Measurements from ENCODE around the gene ZNF180.

ZNF180 gene

GRCh38 chr19:44455100-44455499, 45.2 kb downstream of the ZNF180 start:
- DNase-seq (ENCODE audit: low read depth in 1 of 2, low spot score in 1 of 2) = no peak
- in situ Hi-C loops (cut with HindIII; ENCODE audit: low pct_unique_long_range_greater_than_20kb, low sequenced_read_pairs) = no loop called here

DNA sequence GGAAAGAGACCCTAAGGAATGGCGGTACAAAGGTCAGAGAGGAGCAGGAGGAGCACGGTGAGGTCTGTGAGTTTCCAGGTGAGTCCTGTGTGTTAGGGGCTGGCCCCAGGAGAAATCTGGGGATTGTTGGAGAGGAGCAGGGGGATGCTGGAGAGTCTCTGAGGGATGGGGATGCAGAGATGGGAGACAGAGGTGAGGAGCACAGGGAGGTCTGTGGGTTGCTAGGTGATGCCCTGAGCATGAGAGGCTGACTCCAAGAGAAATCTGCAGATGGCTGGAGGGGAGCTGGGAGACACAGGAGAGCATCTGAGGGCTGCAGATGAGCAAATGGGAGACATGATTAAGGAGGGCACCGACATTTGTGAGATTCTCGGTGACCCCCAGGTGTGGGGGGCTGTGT, 48.0 kb downstream of the ZNF180 start:
- in situ Hi-C loops (cut with HindIII; ENCODE audit: low pct_unique_long_range_greater_than_20kb, low sequenced_read_pairs) = no loop called here
- no peak for DNase-seq (ENCODE audit: low read depth in 1 of 2, low spot score in 1 of 2)
- TF ChIP-seq JUND (IDR thresholded peaks at IDR 0.05; ENCODE audit: low read depth) = no peak

More at GRCh38 chr19:44455100-44455499, 45.2 kb downstream of the ZNF180 start:
- no peak for TF ChIP-seq JUND (IDR thresholded peaks at IDR 0.05; ENCODE audit: low read depth)

GRCh38 chr19:44451687-44452086, 48.6 kb downstream of the ZNF180 start:
- no peak for DNase-seq (ENCODE audit: low read depth in 1 of 2, low spot score in 1 of 2)
- TF ChIP-seq JUND (IDR thresholded peaks at IDR 0.05; ENCODE audit: low read depth) = no peak
- in situ Hi-C loops (cut with HindIII; ENCODE audit: low pct_unique_long_range_greater_than_20kb, low sequenced_read_pairs) = no loop called here

DNA sequence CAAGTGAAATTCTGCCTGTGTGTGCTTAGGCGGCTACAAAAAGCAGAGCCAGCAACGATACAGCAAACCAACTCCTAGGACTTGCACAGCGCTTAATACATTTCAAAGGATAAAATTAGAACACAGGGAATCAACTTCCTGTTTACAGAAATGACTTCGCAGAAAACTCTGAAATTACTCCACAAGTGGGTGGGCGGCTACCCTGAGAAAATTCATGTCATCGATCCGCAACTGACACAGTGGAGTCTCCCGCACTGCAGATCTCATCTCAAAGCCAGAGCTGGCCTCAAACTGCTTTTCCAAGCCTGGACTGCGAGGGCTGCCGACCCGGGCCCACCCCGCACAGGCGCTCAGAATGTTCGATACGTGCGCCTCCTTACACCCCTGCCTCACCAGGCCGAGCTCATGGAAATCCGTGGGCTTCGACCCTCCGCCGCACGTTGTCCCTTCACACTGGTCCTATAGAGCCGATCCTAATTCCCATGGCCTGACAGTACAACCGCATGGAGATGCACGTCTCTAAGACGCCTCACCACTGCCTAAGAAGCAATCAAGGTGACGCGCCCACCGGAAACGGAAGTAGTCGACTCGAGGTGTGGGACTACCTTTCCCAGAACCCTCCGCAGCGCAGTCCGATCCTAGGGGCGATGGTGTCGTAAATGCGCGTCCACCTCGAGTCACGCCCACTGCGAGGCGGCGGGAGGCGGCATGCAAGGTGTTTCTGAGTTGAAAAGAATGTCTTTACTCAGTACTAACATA, 52.2 kb downstream of the ZNF180 start, which contains the start of gene ZNF229:
Gene ZNF229 (minus strand): TSS at position 557 of the 759 bp plus-strand sequence. CDS start 5,625 bp downstream, outside the sequence.
- no peak for TF ChIP-seq JUND (IDR thresholded peaks at IDR 0.05; ENCODE audit: low read depth)
- DNase-seq (ENCODE audit: low read depth in 1 of 2, low spot score in 1 of 2) = peak; percentile 58 to 93
- in situ Hi-C loops (cut with HindIII; ENCODE audit: low pct_unique_long_range_greater_than_20kb, low sequenced_read_pairs) = no loop called here

DNA sequence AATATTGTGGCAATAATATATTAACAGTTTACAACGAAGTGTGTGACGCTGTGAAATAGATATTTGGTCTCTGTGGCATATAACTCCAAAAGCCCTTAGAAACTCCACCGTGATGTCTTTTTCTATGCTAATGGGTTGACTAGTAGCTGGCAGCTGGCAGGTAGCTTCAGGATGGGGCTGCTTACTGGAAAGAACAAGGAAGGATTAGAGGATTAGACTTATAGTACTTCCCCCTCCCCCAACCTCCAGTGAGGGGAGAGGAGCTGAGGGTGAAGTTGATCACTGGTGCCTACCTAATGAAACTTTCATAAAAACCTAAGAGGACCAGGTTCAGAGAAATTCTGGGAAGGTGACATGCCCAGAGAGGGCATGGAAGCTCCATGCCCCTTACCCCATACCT, 61.9 kb downstream of the ZNF180 start:
- in situ Hi-C loops (cut with HindIII; ENCODE audit: low pct_unique_long_range_greater_than_20kb, low sequenced_read_pairs) = no loop called here
- no peak for DNase-seq (ENCODE audit: low read depth in 1 of 2, low spot score in 1 of 2)
- TF ChIP-seq JUND (IDR thresholded peaks at IDR 0.05; ENCODE audit: low read depth) = no peak

DNA sequence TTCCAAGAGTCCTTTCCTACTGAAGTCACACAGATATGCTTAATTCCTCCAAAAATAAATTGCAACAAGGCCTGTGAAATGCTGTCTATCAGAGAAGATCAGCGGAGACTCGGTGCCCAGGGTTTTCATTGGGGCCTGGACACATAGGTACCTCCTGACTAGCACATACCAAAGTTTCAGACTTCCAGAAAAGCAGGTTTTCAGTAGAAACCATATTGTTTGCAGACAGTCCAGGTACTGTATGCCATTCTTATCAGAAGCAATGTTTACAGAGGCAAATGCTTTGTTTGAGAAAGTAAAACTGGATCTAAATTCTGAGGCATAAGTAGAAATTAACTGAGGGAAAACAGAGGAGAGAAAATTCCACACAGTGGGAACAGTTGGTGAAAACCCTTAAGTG, 64.9 kb downstream of the ZNF180 start:
- peak in 1 of 2 experiments; percentile 74 for DNase-seq (ENCODE audit: low read depth in 1 of 2, low spot score in 1 of 2)
- TF ChIP-seq JUND (IDR thresholded peaks at IDR 0.05; ENCODE audit: low read depth) = no peak
- in situ Hi-C loops (cut with HindIII; ENCODE audit: low pct_unique_long_range_greater_than_20kb, low sequenced_read_pairs) = no loop called here

- no peak for DNase-seq (ENCODE audit: low read depth in 1 of 2, low spot score in 1 of 2)
- in situ Hi-C loops (cut with HindIII; ENCODE audit: low pct_unique_long_range_greater_than_20kb, low sequenced_read_pairs) = no loop called here
- no peak for TF ChIP-seq JUND (IDR thresholded peaks at IDR 0.05; ENCODE audit: low read depth)
Measured at GRCh38 chr19:44430956-44431355, 69.4 kb downstream of the ZNF180 start.

Measured in T47D (cell line).